Left cardiac atrium (tissue), 4 donors: Measurements from ENCODE around the gene RAPGEF5. TPM values are rescaled to one million over a fixed set of nuclear protein-coding genes. Genes with fewer than 3 reads are reported as not detected.

ENCODE experiments used
- ATAC-seq, 2 donors: fragments of 200-7000 bp; cut with Tn5 transposase; one replicate each; pipeline ENCODE4 v1.9.1; 2020; ENCODE audit warnings: mild to moderate bottlenecking in 2 of 2, moderate library complexity in 2 of 2
- DNase-seq: peaks from one replicate; pipeline ENCODE4 v3.0.0-alpha.2; 2020
- intact Hi-C, 2 donors: fragments of 100-400 bp; cut with DNase I; formaldehyde crosslinking; loops; one replicate each; pipeline versions ENCODE4 v1.14.1 to v1.15.1; 2022 to 2023
- total RNA-seq, 2 donors: library from RNA; stranded (reverse); fragmentation: NEBNext Ultra II Directional; extraction: Animal tissue kit (Norgen Biotek cat#: 25700); gene quantifications; one replicate each; pipeline ENCODE4 v1.2.1, GENCODE V29; 2021
- donor health status: DM: no; HTN: yes; CAD: no.
- donor health status: DM: no; HTN: yes; CAD: no; lungs with severe emphysema.
- donor health status: DM: yes; HTN: yes; CAD: no.
- donor health status: Dilated cardiomyopathy.

RAPGEF5 gene
- total RNA-seq, 2 donors from 2014 or later = 15.9 to 29.8 TPM

GRCh38 chr7:22240904-22241571 is 115.9 kb downstream of the RAPGEF5 start:
- DNase-seq = no peak
- no peak for ATAC-seq
- intact Hi-C loops = no loop called here

- peak in 1 of 2 donors; percentile 26 for ATAC-seq
- intact Hi-C loops = no loop called here
Measured at GRCh38 chr7:22238354-22239311, 118.3 kb downstream of the RAPGEF5 start.

GRCh38 chr7:22235134-22235533 is 121.8 kb downstream of the RAPGEF5 start:
- intact Hi-C loops = no loop called here
- ATAC-seq (no peak), DNase-seq (no peak)

More at GRCh38 chr7:22238354-22239311, 118.3 kb downstream of the RAPGEF5 start:
- no peak for DNase-seq

GRCh38 chr7:22234227-22234626 is 122.7 kb downstream of the RAPGEF5 start:
- ATAC-seq (peak; percentile 41 to 83), DNase-seq (peak; percentile 31)
- intact Hi-C loops = no loop called here

GRCh38 chr7:22231806-22232205 is 125.1 kb downstream of the RAPGEF5 start:
- no peak for ATAC-seq
- intact Hi-C loops = no loop called here
- DNase-seq = no peak

- intact Hi-C loops = no loop called here
- DNase-seq (no peak), ATAC-seq (no peak)
Measured at GRCh38 chr7:22231141-22231540, 125.8 kb downstream of the RAPGEF5 start.

- intact Hi-C loops = no loop called here
- DNase-seq (no peak), ATAC-seq (no peak)
Measured at GRCh38 chr7:22230238-22230637, 126.7 kb downstream of the RAPGEF5 start.

- ATAC-seq (no peak), DNase-seq (no peak)
- intact Hi-C loops = no loop called here
Measured at GRCh38 chr7:22229148-22229547, 127.8 kb downstream of the RAPGEF5 start.

- DNase-seq (no peak), ATAC-seq (no peak)
- intact Hi-C loops = no loop called here
Measured at GRCh38 chr7:22223807-22224206, 133.1 kb downstream of the RAPGEF5 start.

- intact Hi-C loops = no loop called here
- DNase-seq (no peak), ATAC-seq (peak; percentile 32 to 39)
Measured at GRCh38 chr7:22220941-22221340, 136.0 kb downstream of the RAPGEF5 start.

GRCh38 chr7:22219739-22220493 is 137.0 kb downstream of the RAPGEF5 start:
- intact Hi-C loops = loop anchor here in 1 of 2 donors (5.0 kb wide), 1 partner anchor 93 kb away; no protein-coding TSS in a partner anchor
- DNase-seq = no peak
- ATAC-seq = peak; percentile 56 to 58

- intact Hi-C loops = loop anchor here in 1 of 2 donors (5.0 kb wide), 1 partner anchor 92 kb away; no protein-coding TSS in a partner anchor
- DNase-seq (no peak), ATAC-seq (peak; percentile 25 to 67)
Measured at GRCh38 chr7:22219036-22219435, 137.9 kb downstream of the RAPGEF5 start.

- ATAC-seq = no peak
- intact Hi-C loops = loop anchor here in 1 of 2 donors (5.0 kb wide), 1 partner anchor 90 kb away; no protein-coding TSS in a partner anchor
- DNase-seq = no peak
Measured at GRCh38 chr7:22216832-22217475, 140.0 kb downstream of the RAPGEF5 start.

GRCh38 chr7:22216309-22216708 is 140.6 kb downstream of the RAPGEF5 start:
- ATAC-seq (no peak), DNase-seq (no peak)
- intact Hi-C loops = loop anchor here in 1 of 2 donors (5.0 kb wide), 1 partner anchor 89 kb away; no protein-coding TSS in a partner anchor

GRCh38 chr7:22214000-22214399 is 143.0 kb downstream of the RAPGEF5 start:
- ATAC-seq (peak in 1 of 2 donors; percentile 29), DNase-seq (no peak)
- intact Hi-C loops = no loop called here

GRCh38 chr7:22213081-22213480 is 143.9 kb downstream of the RAPGEF5 start:
- DNase-seq (no peak), ATAC-seq (no peak)
- intact Hi-C loops = no loop called here

- ATAC-seq = no peak
- intact Hi-C loops = no loop called here
Measured at GRCh38 chr7:22210967-22211366, 146.0 kb downstream of the RAPGEF5 start.

GRCh38 chr7:22210355-22210754 is 146.6 kb downstream of the RAPGEF5 start:
- DNase-seq = no peak
- intact Hi-C loops = no loop called here
- no peak for ATAC-seq

More at GRCh38 chr7:22210967-22211366, 146.0 kb downstream of the RAPGEF5 start:
- no peak for DNase-seq

GRCh38 chr7:22208799-22209198 is 148.2 kb downstream of the RAPGEF5 start:
- ATAC-seq (peak in 1 of 2 donors; percentile 58), DNase-seq (no peak)
- intact Hi-C loops = no loop called here
